ENCODE measurements around the gene HEBP1. TPM values are rescaled to one million over a fixed set of nuclear protein-coding genes. Genes with fewer than 3 reads are reported as not detected.

Gene HEBP1
- total RNA-seq, 6 experiments from 2014 or later: 45.8 to 100 (median 68.9) TPM

DNA sequence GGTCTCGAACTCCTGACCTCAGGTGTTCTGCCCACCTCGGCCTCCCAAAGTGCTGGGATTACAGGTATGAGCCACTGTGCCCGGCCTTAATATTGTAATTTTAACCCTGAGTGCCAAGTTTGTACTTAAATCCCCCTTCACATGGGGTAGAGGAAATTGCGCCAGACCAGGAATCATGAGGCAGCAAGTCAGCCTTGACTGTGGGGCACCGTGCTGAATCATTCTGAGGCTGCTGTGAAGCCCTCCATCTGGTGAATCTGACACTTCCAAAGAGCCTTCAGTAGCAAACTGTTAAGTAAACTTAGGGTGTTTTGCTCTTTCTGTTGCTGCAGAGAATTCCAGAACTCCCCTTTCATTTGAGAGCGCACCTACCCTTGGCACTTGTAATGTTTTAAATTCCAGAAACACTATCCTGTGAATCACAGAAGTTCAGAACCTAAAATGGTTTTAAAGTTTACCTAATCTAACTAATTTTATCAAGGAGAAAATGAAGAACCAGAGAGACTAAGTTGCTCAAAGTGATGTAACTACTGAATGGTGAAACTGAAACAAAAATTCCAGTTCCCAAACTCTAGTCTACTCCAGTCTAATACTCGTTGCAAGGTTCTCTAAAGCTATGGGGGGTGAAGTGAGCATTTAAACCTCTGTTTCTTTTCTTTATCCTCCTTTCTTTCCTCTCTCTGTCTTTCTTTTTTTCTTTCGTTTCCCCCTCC, 7.5 kb downstream of the HEBP1 start:
- TF ChIP-seq POLR2A (IDR thresholded peaks at IDR 0.05): no peak
- TF ChIP-seq, protein P1, sequence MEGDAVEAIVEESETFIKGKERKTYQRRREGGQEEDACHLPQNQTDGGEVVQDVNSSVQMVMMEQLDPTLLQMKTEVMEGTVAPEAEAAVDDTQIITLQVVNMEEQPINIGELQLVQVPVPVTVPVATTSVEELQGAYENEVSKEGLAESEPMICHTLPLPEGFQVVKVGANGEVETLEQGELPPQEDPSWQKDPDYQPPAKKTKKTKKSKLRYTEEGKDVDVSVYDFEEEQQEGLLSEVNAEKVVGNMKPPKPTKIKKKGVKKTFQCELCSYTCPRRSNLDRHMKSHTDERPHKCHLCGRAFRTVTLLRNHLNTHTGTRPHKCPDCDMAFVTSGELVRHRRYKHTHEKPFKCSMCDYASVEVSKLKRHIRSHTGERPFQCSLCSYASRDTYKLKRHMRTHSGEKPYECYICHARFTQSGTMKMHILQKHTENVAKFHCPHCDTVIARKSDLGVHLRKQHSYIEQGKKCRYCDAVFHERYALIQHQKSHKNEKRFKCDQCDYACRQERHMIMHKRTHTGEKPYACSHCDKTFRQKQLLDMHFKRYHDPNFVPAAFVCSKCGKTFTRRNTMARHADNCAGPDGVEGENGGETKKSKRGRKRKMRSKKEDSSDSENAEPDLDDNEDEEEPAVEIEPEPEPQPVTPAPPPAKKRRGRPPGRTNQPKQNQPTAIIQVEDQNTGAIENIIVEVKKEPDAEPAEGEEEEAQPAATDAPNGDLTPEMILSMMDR (IDR thresholded peaks at IDR 0.05): no peak
- H3K4me1 ChIP-seq: peaks cover 0 to 36% (median under 1%) of the 10 kb centered on the region in 4 donors
- no peak overlapping the region for H3K4me3 ChIP-seq
- H3K27ac ChIP-seq: peak overlapping the region in 2 of 3 donors; percentile 9 to 11
- WGBS (ENCODE audit: insufficient coverage, low coverage, low lambda C conversion rate, missing lambda C conversion rate): 26% methylated on average over 5 of the region's 8 CpGs
- H3K9me3 ChIP-seq: no peaks in the 10 kb centered on the region
- intact Hi-C loops (cut with DNase I): no loop called here
- H3K36me3 ChIP-seq: peaks cover 0 to 20% (median 8%) of the 10 kb centered on the region in 4 donors
- ATAC-seq (peak; percentile 55 to 79 (median 70)), DNase-seq (peak in 2 of 3 donors; percentile 36 to 57)
- no peaks in the 10 kb centered on the region for H3K27me3 ChIP-seq

DNA sequence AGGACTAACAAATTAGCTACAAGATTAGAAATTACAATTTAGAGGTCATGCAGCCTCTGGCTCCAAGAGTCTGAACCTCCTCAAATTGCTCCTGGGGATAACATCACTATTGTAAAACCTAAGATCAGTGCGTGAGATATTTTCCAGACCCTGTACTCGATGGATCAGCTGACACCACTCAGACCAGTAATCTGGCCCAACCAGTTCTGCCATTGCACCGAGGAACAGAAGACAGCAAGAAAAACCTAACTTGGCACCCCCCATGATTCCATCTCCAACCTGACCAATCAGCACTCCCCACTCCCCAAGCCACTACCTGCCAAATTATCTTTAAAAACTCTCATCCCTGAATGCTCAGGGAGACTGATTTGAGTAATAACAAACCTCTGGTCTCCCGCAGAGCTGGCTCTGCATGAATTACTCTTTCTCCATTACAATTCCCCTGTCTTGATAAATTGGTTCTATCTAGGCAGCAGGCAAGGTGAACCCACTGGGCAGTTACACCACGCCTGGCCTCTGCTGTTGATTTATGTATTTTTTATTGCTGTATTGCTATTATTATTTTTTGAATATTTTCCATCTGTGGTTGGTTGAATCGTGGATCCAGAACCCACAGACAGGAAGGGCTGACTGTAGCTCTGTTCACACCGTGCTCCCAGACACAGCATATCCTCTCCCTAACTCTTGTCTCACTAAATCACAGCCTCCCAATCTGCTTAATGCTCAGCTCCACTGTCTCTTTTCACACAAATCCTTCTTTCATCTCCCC, 9.2 kb downstream of the HEBP1 start:
- H3K9me3 ChIP-seq: no peaks in the 10 kb centered on the region

DNA sequence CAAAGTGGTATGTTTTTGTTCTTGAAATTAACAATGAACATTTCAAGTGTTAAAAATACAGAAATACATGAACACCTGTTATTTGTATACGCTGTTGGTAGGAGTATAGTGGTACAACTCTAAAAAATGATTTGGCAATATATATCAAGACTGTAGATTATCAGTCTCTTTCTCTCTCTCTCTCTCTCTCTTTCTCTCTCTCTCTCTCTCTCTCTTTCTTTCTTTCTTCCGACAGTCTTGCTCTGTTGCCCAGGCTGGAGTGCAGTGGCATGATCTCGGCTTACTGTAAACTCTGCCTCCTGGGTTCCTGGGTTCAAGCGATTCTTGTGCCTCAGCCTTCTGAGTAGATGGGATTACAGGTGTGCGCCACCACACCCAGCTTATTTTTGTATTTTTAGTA, 12.6 kb downstream of the HEBP1 start:
- DNase-seq: no peak
- no peak overlapping the region for H3K4me3 ChIP-seq
- H3K9me3 ChIP-seq: no peaks in the 10 kb centered on the region
- H3K36me3 ChIP-seq: peaks cover 0 to 59% (median 27%) of the 10 kb centered on the region in 4 donors
- H3K4me1 ChIP-seq: no peaks in the 10 kb centered on the region
- no peak overlapping the region for H3K27ac ChIP-seq
- no peaks in the 10 kb centered on the region for H3K27me3 ChIP-seq
- ATAC-seq: no peak
- intact Hi-C loops (cut with DNase I): loop anchor here in 1 of 2 donors (10.0 kb wide), 1 partner anchor 73 kb away; no protein-coding TSS in a partner anchor
- no peak for TF ChIP-seq POLR2A (IDR thresholded peaks at IDR 0.05)
- TF ChIP-seq, protein P1 (IDR thresholded peaks at IDR 0.05): no peak
- 80% methylated on average over 5 of the region's 5 CpGs for WGBS (ENCODE audit: insufficient coverage, low coverage, low lambda C conversion rate, missing lambda C conversion rate)

More for the DNA sequence above, 9.2 kb downstream of the HEBP1 start:
- Histone ChIP-seq H3K27ac (no peak overlapping the region), H3K4me3 (no peak overlapping the region), H3K36me3 (peaks cover 0 to 37% (median 15%) of the 10 kb centered on the region in 4 donors), H3K27me3 (no peaks in the 10 kb centered on the region), H3K4me1 (peaks cover 0 to 19% (median 0%) of the 10 kb centered on the region in 4 donors)
- DNase-seq (no peak), ATAC-seq (no peak)
- 66% methylated on average over 5 of the region's 7 CpGs for WGBS (ENCODE audit: insufficient coverage, low coverage, low lambda C conversion rate, missing lambda C conversion rate)
- no peak for TF ChIP-seq POLR2A (IDR thresholded peaks at IDR 0.05)
- TF ChIP-seq, protein P1 (IDR thresholded peaks at IDR 0.05): no peak
- intact Hi-C loops (cut with DNase I): no loop called here

DNA sequence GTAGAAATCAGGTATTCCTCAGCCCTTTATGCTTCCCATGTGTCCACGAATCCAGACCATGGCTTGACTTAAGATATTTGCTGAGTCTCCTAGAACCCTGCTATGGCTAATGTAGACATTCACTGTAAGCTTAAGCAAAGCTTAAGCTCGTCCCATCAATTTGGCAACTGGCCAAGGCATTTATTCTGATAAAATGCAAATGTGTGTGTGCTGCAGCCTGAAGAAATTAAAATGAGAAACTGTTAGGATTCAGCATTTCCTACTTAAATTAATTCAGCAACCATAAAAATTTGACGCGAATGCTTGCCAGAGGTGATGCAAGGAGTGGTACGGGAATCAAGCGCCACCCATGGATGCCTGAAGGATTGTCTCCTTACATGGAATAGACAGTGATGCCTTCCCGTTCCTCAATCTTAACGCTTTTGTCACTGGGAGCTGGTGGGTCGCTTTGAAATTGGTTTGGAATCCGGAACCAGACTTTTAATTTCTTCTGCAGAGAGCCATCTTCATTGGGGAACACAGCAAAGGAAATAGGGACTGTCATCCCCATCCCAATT, 13.2 kb downstream of the HEBP1 start:
- no peak overlapping the region for H3K27ac ChIP-seq
- H3K27me3 ChIP-seq: no peaks in the 10 kb centered on the region
- ATAC-seq (no peak), DNase-seq (no peak)
- H3K36me3 ChIP-seq: peaks cover 0 to 65% (median 29%) of the 10 kb centered on the region in 4 donors
- H3K4me3 ChIP-seq: no peak overlapping the region
- WGBS (ENCODE audit: insufficient coverage, low coverage, low lambda C conversion rate, missing lambda C conversion rate): 81% methylated on average over 7 of the region's 10 CpGs
- TF ChIP-seq, protein P1 (IDR thresholded peaks at IDR 0.05): no peak
- TF ChIP-seq POLR2A (IDR thresholded peaks at IDR 0.05): no peak
- intact Hi-C loops (cut with DNase I): loop anchor here in 1 of 2 donors (10.0 kb wide), 1 partner anchor 72 kb away; no protein-coding TSS in a partner anchor
- H3K4me1 ChIP-seq: no peaks in the 10 kb centered on the region
- H3K9me3 ChIP-seq: no peaks in the 10 kb centered on the region
